Measurements from ENCODE around the gene CDCA7. TPM values are rescaled to one million over a fixed set of nuclear protein-coding genes. Genes with fewer than 3 reads are reported as not detected.
A peak's percentile ranks its signal among the peaks of the same experiment; 100 is the strongest.

The CDCA7 gene
- total RNA-seq, 4 donors from 2014 or later, result 0.11 to 0.54 TPM; not detected in 2

GRCh38 chr2:173393636-173394035 lies 39.0 kb downstream of the CDCA7 start:
- no peaks in the 10 kb centered on the region for H3K4me1 ChIP-seq
- H3K27ac ChIP-seq, result no peak overlapping the region
- intact Hi-C loops (cut with DNase I), result no loop called here
- no peaks in the 10 kb centered on the region for H3K27me3 ChIP-seq
- 78 to 85% methylated on average over 1 of the region's 1 CpG for WGBS, 2 donors
- TF ChIP-seq POLR2A (IDR thresholded peaks at IDR 0.05) (no peak), CTCF (IDR thresholded peaks at IDR 0.05) (no peak)
- DNase-seq, result no peak
- no peak overlapping the region for H3K4me3 ChIP-seq (replicated peaks in 1 of 3)
- no peaks in the 10 kb centered on the region for H3K36me3 ChIP-seq
- no peaks in the 10 kb centered on the region for H3K9me3 ChIP-seq

- no peaks in the 10 kb centered on the region for H3K36me3 ChIP-seq
- H3K4me3 ChIP-seq (replicated peaks in 1 of 3), result no peak overlapping the region
- TF ChIP-seq POLR2A (IDR thresholded peaks at IDR 0.05), result no peak
- TF ChIP-seq CTCF (IDR thresholded peaks at IDR 0.05), result no peak
- no peaks in the 10 kb centered on the region for H3K27me3 ChIP-seq
- no peaks in the 10 kb centered on the region for H3K9me3 ChIP-seq
- no peak for DNase-seq
- WGBS, 2 donors, result 73 to 80% methylated on average over 8 of the region's 8 CpGs
- H3K4me1 ChIP-seq, result no peaks in the 10 kb centered on the region
- intact Hi-C loops (cut with DNase I), result no loop called here
- H3K27ac ChIP-seq, result no peak overlapping the region
Observed at GRCh38 chr2:173394091-173394974, 39.7 kb downstream of the CDCA7 start.

GRCh38 chr2:173395567-173396351 lies 41.1 kb downstream of the CDCA7 start:
- H3K4me3 ChIP-seq (replicated peaks in 1 of 3), result no peak overlapping the region
- WGBS, 2 donors, result 90 to 93% methylated on average over 16 of the region's 16 CpGs
- H3K4me1 ChIP-seq, result no peaks in the 10 kb centered on the region
- no peaks in the 10 kb centered on the region for H3K27me3 ChIP-seq
- TF ChIP-seq CTCF (IDR thresholded peaks at IDR 0.05) (no peak), POLR2A (IDR thresholded peaks at IDR 0.05) (no peak)
- H3K36me3 ChIP-seq, result no peaks in the 10 kb centered on the region
- DNase-seq, result no peak
- no peaks in the 10 kb centered on the region for H3K9me3 ChIP-seq
- no peak overlapping the region for H3K27ac ChIP-seq
- intact Hi-C loops (cut with DNase I), result no loop called here

- no peak for DNase-seq
- H3K36me3 ChIP-seq, result no peaks in the 10 kb centered on the region
- intact Hi-C loops (cut with DNase I), result no loop called here
- H3K27me3 ChIP-seq, result no peaks in the 10 kb centered on the region
- TF ChIP-seq POLR2A (IDR thresholded peaks at IDR 0.05), result no peak
- peak in 2 of 6 experiments; percentile 16 to 20 for TF ChIP-seq CTCF (IDR thresholded peaks at IDR 0.05)
- H3K4me1 ChIP-seq, result no peaks in the 10 kb centered on the region
- no peaks in the 10 kb centered on the region for H3K9me3 ChIP-seq
- H3K27ac ChIP-seq, result no peak overlapping the region
- WGBS, 2 donors, result 61 to 63% methylated on average over 4 of the region's 4 CpGs
- no peak overlapping the region for H3K4me3 ChIP-seq (replicated peaks in 1 of 3)
Observed at GRCh38 chr2:173397539-173397938, 42.9 kb downstream of the CDCA7 start.

GRCh38 chr2:173399229-173399628 lies 44.6 kb downstream of the CDCA7 start:
- Histone ChIP-seq H3K4me1 (no peaks in the 10 kb centered on the region), H3K36me3 (no peaks in the 10 kb centered on the region), H3K27me3 (no peaks in the 10 kb centered on the region), H3K4me3 (replicated peaks in 1 of 3) (no peak overlapping the region), H3K27ac (no peak overlapping the region), H3K9me3 (no peaks in the 10 kb centered on the region)
- intact Hi-C loops (cut with DNase I), result no loop called here
- TF ChIP-seq POLR2A (IDR thresholded peaks at IDR 0.05) (no peak), CTCF (IDR thresholded peaks at IDR 0.05) (no peak)
- WGBS, 2 donors, result 86 to 94% methylated on average over 4 of the region's 4 CpGs
- no peak for DNase-seq
